K562 (cell line): ENCODE results near the gene ADM5. TPM values are rescaled to one million over a fixed set of nuclear protein-coding genes. Genes with fewer than 3 reads are reported as not detected.
A peak's percentile ranks its signal among the peaks of the same experiment; 100 is the strongest.

Experiments
- CLOCK ChIP-seq: fragments of 250-450 bp; sonication (Bioruptor Pico); IDR thresholded peaks from 2 replicates; pipeline ENCODE4 v1.4.0; 2020; ENCODE audit warnings: mild to moderate bottlenecking, moderate library complexity, borderline replicate concordance
- EWSR1 ChIP-seq: fragments of 450-650 bp; IDR thresholded peaks from 2 replicates; pipeline ENCODE4 v1.6.1; 2018; ENCODE audit warnings: borderline replicate concordance, mild to moderate bottlenecking, low read depth, moderate library complexity; ENCODE audit not compliant: partially characterized antibody
- MBD2 ChIP-seq: sonication (generic); IDR thresholded peaks from 2 replicates; pipeline ENCODE4 v1.6.1; 2016; ENCODE audit warnings: low read depth, borderline replicate concordance
- MCM7 ChIP-seq, 2 experiments: fragments of 450-650 bp; IDR thresholded peaks; 2 replicates each; pipeline ENCODE4 v1.6.1; 2016 to 2018
- ZNF277 ChIP-seq: fragments of 250-450 bp; sonication (Bioruptor Pico); IDR thresholded peaks from 2 replicates; pipeline ENCODE4 v1.8.0; 2022; ENCODE audit warnings: inconsistent platforms, mild to moderate bottlenecking, moderate library complexity, borderline replicate concordance
- polyA plus RNA-seq, 8 experiments: library from polyadenylated mRNA; depleted of rRNA in 4 of 8; stranded (reverse) in 5 of 8; unstranded in 3 of 8; fragments of >200 nt; fragmentation: Nextera tagmentation in 2 of 8; fragmentation: Illumina TruSeq in 1 of 8; extraction: Ambion mirVana in 2 of 8; extraction: Trizol in 1 of 8; gene quantifications; 2 replicates each; pipeline versions ENCODE4 v1.2.1 to v1.2.3, GENCODE V29; 2011 to 2014; ENCODE audit warnings: inconsistent platforms in 1 of 8, missing spikeins in 1 of 8
- total RNA-seq, 7 experiments: library from RNA; depleted of rRNA in 6 of 7; stranded (reverse); fragments of >200 nt in 6 of 7; fragmentation: Illumina TruSeq in 2 of 7; extraction: Trizol in 2 of 7; gene quantifications; 2 replicates each; pipeline versions ENCODE4 v1.2.1 to v1.2.3, GENCODE V29; 2011 to 2021; ENCODE audit warnings: low replicate concordance in 1 of 7
- TF ChIP-seq, protein P1 (sequence below): fragments of 450-650 bp; IDR thresholded peaks from 2 replicates; pipeline ENCODE4 v1.6.1; 2017; ENCODE audit warnings: mild to moderate bottlenecking, moderate library complexity

ADM5 gene
- total and polyA plus RNA-seq, 9 of the 15 experiments (the other 6 are each of a cell fraction or from before 2014, with no cell fraction given): 0.13 to 8.4 (median 2.0) TPM; not detected in 1

- TF ChIP-seq EWSR1: no peak
- TF ChIP-seq MCM7 (IDR thresholded peaks at IDR 0.05): no peak
- TF ChIP-seq ZNF277 (CRISPR knock-in tag): no peak
- TF ChIP-seq CLOCK (CRISPR knock-in tag): no peak
- TF ChIP-seq, protein P1, sequence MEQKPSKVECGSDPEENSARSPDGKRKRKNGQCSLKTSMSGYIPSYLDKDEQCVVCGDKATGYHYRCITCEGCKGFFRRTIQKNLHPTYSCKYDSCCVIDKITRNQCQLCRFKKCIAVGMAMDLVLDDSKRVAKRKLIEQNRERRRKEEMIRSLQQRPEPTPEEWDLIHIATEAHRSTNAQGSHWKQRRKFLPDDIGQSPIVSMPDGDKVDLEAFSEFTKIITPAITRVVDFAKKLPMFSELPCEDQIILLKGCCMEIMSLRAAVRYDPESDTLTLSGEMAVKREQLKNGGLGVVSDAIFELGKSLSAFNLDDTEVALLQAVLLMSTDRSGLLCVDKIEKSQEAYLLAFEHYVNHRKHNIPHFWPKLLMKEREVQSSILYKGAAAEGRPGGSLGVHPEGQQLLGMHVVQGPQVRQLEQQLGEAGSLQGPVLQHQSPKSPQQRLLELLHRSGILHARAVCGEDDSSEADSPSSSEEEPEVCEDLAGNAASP: no peak
- TF ChIP-seq MBD2: peak; percentile 96
Observed at GRCh38 chr19:49641688-49642491, 47.5 kb upstream of the ADM5 start, which contains the start of gene SCAF1 (continued).
